CD4-positive, alpha-beta T cell treated with Interleukin-12 subunit alpha and Interleukin-12 subunit beta, for 1 hour (primary cell): ENCODE measurements around the gene MYH7B.

Experiments
- DNase-seq: peaks from one replicate; pipeline ENCODE4 v3.0.0-alpha.2; 2020

MYH7B gene

DNA sequence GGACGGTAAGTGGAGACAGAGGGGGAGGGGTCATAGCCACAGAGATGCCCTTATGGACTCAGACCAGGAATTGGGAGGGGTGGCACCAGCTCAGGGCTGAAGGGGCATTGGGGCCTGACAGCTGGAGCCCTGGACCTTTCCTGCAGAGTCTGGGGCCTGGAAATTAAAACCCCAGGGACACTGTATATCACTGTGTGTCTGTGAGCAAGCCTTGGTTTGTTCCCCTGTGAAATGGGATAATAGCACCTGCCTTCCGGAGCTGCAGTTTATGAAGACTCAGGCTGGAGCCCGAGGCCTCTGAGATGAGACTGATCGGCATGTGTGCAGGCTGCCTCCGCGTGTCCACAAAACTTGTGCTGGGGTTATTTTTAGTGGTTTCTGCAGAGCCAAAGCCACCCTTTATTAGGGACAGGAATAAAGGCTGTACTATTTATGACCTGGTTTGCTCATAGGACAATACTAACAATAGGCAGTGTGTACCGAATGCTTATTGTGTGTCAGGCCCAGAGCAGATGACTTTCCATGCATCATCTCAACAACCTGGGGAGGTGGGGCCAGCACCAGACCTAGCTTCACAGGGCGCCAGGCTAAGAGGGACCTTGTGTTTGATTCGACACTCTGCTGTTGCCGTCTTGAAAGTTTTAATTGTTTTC, 22.6 kb downstream of the MYH7B start:
- DNase-seq: no peak

DNA sequence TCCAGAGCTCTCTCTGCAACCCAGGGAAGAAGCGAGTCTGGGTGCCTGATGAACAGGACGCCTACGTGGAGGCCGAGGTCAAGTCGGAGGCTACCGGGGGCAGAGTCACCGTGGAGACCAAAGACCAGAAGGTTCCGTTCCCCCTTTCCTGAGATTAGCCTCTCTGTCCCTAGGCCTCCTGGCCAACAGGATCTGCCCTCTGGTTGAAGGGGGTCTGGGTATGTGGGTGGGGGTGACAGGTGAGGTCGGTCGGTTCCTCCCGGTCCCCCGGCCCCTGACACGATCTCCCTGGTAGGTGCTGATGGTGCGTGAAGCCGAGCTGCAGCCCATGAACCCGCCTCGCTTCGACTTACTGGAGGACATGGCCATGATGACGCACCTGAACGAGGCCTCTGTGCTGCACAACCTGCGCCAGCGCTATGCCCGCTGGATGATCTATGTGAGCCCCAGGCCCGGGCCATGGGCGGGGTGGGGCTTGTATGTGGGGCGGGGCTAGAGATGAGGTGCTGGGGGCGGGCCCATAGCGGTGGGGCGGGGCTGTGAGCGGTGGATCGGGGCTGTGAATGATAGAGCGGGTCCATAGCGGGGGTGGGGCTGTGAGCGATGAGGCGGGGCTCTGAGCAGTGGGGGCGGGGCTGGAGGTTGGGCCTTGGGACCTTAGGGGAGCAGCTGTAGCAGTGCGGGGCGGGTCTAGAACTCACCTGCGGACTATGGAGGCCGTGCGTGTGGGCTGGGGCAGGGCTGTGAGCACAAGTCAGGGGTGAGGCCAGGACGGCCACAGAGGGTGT, 23.9 kb downstream of the MYH7B start:
- no peak for DNase-seq

DNA sequence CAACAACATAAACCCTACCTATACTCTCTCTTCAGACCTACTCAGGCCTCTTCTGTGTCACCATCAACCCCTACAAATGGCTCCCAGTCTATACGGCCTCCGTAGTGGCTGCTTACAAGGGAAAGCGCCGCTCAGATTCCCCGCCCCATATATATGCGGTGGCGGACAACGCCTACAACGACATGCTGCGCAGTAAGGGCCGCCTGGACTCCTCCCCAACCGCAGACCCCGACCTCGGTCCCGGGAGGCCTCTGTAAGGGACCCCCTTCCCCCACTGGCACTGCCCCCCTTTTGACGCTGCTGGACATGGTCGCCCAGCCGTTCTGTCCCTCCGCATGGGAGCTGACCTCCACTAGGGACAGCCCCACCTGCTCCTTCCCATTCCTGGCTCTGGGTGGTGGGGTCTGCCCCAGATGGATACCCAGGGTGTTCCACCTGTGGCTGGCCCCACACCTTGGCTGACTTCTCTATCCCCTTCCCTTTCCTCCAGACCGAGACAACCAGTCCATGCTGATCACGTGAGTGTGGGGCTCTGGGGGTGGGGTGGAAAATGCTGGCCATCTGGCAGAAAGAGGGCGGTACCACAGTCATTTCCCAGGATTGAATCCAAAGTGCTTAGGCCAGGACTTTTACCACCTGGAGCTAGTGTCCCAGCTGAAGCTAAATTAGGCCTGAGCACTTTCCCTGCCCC, 25.0 kb downstream of the MYH7B start:
- DNase-seq: no peak

DNA sequence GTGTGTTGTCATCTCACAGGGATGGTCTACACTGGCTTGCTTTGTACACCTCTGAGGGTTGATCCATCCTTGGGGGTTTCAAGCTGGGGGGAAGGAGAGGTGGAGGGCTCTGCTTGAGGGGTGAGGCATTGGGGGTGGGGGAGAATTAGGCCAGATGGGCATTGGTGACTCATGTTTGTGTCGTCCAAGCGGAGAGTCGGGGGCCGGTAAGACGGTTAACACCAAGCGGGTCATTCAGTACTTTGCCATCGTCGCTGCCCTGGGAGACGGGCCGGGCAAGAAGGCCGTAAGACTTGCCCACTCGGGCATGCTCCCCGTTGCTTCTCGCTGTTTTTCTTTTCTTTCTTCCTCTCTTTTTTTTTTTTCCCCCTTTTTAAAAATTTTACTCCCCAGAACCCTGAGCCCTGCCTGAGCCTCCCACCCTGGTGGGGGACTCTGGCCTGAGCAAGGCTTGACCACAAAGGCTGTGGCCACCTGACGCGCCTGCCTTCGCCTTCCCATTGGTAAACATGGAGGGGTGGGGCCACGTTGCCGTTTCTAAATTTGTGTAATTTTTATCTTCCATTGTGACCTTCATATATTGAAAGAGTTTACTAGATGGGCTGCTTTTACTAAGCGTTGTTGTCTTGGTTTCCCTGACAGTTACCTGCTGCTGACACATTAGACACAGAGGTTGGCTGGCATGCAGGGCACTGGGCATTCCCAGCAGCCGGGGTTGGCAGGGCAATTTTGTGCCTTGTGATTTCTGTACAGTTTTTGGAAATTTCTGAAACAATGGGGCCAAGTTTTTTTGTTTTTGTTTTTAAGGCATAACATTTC, 26.8 kb downstream of the MYH7B start:
- no peak for DNase-seq

- no peak for DNase-seq
Measured at GRCh38 chr20:34983089-34983820, 27.6 kb downstream of the MYH7B start.

DNA sequence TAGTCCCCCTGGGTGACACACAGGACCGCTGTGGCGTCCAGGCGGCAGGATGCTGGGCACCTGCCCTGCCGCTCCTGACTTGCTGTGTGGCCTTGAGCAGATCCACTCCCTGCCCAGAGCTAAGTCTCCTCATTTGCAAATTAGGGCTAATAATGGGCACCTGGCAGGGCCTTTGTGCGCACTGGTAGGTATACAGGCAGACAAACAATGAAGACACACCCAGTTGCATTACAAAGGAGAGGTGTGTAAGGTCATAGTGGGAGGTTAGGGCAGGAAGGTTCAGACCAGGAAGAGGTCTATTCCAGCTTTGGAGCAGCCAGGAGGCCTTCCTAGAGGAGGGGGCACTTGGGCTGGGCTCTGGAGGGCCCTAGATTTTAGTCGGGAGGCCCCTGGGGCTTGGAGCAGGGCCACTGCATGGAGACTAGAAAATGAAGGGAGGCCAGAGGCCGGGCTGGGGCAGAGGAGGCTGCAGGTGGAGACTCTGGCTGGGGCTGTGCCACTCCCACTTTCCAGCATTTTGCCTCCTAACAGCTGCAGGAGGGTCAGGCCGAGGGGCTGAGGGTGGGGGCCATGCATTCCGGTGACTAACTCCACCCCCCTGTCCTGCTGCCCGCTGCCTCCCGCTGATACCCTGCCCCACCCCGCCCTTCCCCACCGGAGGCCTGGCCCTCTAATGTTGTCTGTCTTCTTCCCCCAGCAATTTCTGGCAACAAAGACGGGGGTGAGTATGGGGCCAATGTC, 28.5 kb downstream of the MYH7B start:
- no peak for DNase-seq

DNA sequence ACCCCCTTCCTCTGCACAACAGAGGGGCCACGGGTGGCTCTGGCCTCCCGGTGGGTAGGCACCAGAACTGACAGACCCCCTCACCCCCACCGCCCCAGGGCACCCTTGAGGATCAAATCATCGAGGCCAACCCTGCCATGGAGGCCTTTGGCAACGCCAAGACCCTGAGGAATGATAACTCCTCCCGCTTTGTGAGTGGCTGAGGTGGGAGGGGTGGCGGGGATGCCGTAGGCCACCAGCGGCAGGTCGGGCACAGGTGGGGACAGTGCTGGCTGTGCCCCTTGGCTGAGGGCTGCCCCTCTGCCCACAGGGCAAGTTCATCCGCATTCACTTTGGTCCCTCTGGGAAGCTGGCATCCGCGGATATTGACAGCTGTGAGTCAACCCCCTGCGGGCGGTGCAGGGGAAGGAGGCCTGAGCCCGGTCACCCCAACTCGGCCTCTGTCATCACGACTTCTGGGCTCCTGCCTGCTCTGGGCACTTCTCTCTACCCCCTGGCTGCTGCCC, 29.1 kb downstream of the MYH7B start:
- no peak for DNase-seq

DNA sequence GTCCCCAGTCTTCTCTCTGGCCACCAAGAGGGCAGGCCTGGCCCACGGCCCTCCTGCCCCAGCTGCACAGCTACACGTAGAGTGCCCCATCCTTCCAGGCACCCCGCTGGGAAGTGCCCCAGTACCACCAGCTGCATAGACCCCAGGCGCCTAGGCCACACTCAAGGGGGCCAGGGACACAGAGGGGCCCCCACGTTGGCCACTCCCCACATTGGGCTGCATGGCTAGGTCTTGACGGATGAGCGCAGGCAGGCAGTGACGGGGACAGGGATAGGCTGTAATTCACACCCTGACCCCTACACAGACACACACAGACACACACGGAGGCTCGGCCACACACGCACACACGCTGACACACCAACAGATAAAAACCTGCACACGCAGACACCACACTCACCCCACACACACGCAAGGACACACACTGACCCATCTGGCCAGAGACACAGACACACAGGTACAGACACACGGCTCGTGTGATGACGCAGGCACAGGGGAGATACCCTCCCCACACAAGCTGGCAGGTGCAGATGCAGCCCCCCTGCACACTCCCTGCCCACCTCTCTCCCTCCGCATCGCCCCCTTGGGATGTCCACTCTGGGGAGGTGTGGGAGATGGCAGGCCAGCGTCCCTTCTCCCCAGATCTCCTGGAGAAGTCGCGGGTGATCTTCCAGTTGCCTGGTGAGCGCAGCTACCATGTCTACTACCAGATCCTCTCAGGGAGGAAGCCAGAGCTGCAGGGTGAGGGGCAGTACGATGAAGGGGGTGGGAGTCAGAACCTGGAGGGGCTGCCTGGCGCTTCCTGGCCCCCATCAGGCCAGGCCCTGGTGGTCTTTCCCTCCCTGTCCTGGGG, 30.0 kb downstream of the MYH7B start:
- no peak for DNase-seq

DNA sequence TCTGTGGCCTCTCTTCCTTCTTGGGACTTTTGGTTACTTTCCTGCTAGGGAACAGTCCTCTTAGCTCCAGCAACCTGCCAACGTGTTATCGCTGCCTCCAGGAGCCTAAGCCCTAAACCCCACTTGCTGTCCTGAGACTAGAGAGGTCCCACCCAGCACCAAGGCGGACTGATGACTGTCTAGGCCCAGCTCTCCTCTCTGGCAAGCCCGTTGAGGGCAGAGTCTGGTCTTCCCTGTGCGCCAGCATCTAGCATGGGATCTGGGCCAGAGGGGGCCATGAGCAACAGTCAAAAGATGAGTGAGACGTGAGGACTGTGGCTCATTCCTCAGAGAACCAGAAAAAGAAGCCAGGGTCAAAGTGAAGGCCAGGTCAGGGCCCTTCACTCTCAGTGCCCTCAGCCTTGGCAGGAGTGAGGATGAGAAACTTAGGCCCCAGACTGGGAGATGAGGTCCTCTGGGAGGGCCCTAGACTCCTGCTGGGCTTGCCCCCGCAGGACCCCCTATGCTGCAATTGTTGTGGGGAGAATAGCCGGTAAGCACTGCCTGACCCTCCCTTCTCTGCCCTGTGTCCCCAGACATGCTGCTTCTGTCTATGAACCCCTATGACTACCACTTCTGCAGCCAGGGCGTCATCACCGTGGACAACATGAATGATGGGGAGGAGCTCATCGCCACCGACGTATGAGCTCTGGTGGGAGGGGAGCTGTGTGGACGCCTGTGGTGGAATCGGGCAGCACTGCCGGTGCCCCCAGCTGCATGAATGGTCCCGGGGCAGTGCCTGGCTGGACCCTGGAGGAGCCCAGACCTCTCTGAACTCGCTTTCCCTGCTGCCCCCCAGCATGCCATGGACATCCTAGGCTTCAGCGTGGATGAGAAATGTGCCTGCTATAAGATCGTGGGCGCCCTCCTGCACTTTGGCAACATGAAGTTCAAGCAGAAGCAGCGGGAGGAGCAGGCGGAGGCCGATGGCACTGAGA, 30.9 kb downstream of the MYH7B start:
- no peak for DNase-seq

DNA sequence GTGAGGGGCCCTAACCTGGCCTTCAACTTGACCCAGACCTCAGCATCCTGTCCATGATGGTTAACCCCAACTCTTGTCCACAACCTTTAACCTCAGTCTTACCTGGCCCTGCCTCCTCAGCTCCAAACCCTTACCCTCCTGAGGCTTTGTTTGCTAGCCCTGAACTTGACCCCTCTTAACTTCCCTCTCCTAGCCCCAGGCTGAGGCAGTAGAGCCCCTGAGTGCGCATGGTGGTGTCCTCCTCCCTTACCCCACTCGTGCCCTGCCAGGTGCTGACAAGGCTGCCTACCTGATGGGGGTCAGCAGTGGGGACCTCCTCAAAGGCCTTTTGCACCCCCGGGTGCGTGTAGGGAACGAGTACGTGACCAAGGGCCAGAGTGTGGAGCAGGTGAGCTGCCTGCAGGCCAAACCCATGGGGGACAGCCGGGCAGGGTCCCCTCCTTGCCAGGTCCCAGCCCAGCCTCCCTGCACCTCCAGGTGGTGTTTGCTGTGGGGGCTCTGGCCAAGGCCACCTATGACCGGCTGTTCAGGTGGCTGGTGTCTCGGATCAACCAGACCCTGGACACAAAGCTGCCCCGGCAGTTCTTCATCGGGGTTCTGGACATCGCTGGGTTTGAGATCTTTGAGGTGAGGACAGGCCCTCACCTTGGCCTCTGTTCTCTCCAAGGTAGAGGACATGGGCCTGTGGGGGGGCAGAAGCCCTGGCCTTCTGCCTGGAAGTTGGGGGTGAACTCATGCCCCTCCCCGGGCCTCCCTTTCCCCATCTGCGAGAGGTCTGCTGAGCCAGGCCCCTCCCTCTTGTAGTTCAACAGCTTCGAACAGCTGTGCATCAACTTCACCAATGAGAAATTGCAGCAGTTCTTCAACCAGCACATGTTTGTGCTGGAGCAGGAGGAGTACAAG, 31.9 kb downstream of the MYH7B start:
- no peak for DNase-seq

DNA sequence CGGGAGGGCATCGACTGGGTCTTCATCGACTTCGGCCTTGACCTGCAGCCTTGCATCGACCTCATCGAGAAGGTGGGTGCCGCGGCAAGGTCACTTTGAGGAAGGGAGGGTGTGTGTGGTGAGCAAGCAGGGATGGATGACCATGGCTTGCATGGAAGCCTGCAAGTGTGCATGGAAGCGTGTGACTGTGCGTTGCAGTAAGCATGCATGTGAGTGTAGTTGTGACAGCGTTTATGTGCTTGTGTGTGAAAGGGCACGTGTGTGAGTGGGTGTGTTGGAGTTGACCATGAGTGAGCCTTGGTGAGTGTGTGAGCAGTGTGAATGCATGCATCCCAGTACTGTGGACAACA, 32.5 kb downstream of the MYH7B start:
- no peak for DNase-seq

DNA sequence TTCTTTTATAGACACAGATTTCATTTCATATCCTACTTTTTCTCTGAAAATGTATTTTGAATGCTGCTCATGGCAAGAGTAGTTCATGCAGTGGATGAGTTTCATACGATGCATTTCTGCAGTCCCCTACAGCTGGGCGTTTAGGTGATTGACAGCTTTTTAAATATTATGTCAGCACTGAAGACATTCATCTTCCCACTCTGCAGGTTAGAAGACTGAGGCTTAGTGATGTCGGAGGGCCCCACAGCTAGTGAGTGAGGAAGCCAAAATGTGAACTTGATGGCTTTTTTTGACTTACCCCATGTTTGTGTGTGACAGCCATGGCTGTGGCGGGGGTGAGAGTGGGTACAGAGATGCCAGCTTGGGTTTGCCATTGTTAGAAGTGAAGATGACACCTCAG, 33.5 kb downstream of the MYH7B start:
- DNase-seq: no peak

- no peak for DNase-seq
Measured at GRCh38 chr20:34989670-34990069, 34.0 kb downstream of the MYH7B start.

DNA sequence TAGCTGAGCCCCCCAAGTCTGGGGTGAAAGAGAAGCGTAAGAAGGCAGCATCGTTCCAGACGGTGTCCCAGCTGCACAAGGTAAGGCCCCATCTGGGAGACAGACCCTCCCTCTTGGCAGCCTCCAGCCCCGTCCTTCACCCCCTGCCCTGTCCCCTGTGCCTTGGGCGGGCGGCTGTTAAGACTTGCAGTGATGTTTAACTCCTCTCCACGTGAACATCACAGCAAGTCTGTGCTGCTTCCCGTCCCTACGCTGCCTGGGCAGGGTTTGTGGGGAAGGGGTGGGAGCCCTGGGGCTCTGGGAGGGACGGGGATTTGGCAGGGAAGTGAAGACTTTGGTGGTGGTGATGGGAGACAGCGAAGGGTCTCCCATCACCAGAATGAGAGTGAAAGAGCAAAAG, 34.6 kb downstream of the MYH7B start:
- no peak for DNase-seq

DNA sequence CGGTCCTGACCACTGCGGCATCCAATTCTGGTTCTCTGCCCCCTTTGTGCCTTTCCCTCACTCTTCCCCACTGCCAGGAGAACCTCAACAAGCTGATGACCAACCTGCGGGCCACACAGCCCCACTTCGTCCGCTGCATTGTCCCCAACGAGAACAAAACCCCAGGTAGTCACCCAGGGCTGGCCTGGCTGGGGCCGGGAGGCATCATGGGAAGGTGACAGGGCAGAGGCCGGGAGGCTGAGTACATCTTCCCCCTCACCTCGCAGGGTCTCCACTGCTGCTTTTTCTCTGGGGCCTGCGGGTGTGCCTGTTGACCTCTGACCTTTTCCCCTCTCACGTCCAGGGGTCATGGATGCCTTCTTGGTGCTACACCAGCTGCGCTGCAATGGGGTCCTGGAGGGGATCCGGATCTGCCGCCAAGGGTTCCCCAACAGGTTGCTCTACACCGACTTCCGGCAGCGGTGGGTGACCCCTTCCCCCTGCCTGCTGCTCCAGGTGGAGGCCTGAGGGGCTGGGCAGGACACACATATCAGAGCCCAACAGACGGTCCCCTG, 35.1 kb downstream of the MYH7B start:
- no peak for DNase-seq

DNA sequence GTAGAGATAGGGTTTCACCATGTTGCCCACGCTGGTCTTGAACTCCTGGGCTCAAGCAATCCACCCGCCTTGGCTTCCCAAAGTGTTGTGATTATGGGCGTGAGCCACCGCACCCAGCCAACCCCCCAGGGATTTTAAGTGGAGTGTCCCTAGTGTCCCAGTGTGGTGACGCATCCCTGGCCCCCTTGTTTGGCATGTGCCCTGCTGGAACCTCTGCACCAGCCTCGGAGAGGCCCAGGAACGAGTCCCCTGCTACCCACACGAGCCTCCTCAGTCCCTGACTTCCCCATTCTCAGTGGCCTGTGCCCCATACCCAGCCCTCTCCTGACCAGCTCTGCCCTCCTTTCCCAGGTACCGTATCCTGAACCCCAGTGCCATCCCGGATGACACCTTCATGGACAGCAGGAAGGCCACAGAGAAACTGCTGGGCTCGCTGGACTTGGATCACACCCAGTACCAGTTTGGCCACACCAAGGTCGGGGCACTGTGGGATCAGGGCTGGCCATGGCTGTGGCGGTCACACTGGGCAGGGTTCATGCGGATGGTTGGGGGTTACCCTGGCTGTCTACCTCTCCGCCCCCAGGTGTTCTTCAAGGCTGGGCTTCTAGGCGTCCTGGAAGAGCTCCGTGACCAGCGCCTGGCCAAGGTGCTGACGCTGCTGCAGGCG, 37.2 kb downstream of the MYH7B start:
- no peak for DNase-seq

DNA sequence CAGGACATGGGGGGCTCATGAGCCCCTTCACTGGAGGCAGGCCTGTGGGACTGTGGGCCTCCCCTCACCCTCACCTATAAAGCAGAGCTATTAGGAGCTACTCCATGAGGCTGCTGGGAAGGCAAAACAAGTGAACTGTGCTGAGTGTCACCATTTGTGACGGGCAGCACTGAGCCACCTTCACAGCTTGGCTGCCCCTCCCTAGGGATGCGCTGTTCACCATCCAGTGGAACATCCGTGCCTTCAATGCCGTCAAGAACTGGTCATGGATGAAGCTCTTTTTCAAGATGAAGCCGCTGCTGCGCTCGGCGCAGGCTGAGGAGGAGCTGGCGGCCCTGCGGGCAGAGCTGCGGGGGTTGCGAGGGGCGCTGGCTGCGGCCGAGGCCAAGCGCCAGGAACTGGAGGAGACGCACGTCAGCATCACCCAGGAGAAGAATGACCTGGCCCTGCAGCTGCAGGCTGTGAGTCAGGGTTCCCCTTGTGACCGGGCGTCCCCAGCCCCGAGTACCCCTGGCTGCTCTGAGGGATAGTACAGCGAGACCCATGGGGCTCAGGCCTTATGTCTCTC, 38.4 kb downstream of the MYH7B start:
- no peak for DNase-seq
